HCEC 1CT (cell line): ENCODE results near the gene RLF.
"Not testable (repeated sequence)": the region's sequence is repeated elsewhere in the genome, so short reads cannot be mapped to it uniquely, and the experiment has no call there.

ENCODE experiments used
- DNase-seq: peaks from one replicate; pipeline ENCODE4 v3.0.0-alpha.2; 2017

Gene RLF

DNA sequence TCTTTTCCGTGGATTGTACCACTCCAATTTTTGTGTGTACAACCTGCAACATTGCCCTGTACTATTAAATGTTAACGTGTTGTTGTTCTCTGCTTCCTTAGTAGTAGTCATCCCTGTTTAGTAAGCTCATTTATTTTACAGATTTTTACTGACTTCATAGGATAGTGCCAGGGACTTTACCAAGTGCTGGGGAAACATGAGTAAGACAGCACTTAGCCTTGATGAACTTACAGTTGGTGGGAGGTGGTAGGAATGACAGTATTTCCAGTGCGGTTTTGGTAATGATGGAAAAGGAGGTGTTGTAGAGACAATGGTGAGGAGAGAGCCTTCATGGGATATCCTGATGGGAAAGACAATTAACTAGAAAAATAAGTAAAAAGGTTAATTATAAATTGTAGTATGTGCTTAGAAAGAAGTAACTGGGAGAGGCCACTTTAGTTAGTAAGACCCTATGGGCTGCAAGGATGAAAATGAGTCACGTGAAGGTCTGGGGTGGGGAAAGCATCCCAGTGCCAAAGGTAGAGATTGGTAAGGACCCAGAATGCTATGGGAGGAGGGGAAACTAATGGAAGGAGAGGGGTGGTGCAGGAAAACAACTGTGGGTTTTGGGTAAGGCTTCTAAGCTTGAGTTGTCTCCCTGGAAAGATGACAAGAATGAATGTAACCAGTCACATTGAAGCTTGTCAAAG, 1.7 kb downstream of the RLF start:
- DNase-seq, result no peak

DNA sequence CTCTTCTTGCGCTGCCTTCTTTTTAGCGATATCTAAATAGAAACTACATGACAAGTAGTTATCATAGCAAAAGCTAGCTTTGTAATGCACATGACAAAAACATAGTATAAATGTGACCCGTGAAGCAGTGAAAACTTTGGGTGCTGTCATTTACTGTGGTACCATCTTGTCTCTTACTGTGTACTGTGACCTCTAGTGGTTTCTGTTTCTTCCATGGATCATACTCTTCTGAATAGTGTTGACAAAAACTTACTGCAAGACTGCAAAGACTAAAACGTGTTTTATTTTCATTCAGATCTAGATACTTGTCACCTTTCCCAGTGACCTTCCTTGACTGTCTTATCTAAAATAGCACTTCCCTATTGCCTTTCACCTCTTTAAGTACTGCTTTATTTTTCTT, 6.1 kb downstream of the RLF start:
- no peak for DNase-seq

DNA sequence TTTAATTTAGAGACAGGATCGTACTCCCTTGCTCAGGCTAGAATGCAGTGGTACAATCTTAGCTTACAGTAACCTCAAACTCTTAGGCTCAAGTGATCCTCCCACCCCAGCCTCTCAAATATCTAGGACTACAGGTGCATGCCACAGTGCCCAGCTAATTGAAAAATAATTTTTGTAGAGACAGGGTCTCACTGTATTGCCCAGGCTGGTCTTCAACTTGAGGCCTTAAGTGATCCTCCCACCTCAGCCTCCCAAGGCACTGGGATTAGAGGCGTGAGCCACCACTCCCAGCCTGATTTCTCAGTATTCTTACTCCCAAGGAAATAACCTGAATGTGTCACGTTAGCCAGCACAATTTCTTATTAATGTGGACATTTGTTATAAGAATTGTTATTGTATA, 9.8 kb downstream of the RLF start:
- no peak for DNase-seq

DNA sequence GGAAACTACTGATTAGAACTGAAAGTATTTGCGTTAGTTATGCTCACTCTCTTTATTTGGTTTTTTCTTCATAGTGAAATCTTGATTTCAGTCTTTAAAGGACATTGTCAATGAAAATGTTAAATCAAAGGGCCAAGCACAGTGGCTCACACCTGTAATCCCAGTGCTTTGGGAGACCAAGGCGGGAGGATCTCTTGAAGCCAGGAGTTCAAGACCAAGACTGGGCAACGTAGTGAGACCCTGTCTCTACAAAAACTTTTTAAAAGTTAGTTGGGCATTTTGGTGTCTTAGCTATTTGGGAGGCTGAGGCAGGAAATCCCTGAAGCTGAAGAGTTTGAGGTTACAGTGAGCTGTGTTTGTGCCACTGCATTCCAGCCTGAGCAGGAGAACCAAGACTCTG, 13.6 kb downstream of the RLF start:
- DNase-seq, result no peak

DNA sequence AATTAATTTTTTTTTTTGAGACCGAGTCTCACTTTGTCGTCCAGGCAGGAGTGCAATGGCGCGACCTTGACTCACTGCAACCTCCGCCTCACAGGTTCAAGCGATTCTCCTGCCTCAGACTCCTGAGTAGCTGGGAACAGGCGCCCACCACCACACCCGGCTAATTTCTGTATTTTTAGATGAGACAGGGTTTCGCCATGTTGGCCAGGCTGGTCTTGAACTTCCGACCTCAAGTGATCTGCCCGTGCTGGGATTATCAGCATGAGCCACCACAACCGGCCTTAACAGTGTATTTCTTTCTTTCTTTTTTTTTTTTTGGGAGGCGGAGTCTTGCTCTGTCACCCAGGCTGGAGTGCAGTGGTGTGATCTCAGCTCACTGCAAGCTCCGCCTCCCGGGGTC, 15.8 kb downstream of the RLF start:
- DNase-seq, result not testable (repeated sequence)

DNA sequence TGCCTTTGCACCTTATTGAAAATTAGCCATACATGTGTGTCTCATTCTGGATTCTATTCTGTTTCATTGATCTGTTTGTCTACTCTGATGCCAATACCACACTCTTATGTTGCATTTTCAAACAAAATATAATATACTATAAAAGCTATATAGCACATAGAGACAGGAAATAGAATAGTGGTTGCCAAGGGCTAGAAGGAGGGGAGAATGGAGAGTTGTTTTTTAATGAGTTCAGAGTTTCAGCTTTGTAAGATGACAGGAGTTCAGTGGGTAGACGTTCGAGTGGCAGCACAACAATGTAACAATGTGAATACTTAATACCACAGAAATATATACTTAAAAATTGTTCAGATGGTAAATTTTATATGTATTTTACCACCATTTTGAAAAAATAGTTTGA, 17.0 kb downstream of the RLF start:
- DNase-seq, result no peak

DNA sequence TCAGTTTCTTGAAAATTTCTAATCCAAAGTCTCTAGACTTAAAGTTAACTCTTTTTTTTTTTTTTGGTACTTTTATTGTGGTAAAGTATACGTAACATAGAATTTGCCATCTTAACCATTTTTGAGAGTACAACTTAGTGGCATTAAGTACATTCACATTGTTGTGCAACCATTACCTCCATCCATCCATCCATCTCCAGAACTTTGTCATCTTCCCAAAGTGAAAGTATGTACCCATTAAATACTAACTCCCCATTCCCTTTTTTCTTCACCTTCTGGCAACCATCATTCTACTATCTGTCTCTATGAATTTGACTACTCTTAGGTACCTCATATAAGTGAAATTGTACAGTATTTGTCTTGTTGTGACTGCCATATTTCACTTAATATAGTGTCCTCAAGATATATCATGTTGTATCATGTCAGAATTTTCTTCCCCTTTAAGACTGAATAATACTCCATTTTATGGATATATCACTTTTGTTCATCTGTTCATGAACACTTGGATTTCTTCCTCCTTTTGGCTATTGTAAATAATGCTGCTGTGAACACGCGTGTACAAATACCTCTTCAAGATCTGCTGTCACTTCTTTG, 18.4 kb downstream of the RLF start:
- no peak for DNase-seq

DNA sequence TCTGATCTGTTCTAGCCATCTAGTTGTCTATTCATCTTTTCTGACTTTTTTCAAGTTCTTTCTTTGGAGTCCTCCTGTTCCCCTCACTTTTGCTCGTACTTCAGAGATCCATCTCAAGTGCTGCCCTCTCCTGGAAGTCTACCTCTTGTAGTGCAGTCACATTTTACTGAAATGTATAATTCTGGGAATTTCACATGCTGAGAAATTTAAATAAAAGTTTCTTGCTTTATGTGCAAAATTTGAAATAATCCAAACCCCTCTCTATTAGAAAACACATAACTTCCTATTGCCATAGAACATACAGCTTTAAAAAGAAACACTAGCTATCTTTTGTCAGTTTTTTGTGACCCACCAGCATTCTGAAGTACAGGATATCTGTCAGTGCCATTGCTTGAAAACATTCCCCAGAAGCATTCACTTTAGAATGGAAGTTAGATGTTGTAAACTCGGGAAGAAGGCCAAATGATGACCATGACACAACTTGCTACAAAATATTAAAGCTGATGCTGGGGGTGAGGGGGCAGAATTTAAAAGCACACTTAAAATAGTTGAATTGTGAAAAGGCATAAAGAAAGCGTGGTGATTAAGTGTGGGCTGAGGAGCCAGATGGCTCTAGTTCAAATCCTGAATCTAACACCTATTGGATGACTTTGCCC, 22.0 kb downstream of the RLF start:
- peak; percentile 47 for DNase-seq

DNA sequence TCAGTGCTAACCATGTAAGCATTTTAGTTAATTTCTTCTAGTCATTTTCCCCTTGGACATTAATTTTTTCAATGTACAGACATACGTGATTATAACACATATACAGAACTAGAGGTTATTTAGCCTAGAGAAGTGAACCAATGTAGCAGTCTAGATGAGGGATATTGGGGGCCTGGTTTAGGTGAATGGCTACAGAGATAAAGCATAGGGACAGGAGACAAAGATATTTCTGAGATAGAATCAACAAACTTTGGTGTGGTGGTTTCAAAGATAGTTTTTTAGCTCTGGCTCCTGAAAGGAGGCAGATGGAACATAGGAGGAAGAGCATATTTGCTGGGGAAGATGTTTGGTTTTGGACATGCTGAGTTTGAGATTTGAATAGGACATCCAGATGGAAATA, 23.0 kb downstream of the RLF start:
- no peak for DNase-seq

DNA sequence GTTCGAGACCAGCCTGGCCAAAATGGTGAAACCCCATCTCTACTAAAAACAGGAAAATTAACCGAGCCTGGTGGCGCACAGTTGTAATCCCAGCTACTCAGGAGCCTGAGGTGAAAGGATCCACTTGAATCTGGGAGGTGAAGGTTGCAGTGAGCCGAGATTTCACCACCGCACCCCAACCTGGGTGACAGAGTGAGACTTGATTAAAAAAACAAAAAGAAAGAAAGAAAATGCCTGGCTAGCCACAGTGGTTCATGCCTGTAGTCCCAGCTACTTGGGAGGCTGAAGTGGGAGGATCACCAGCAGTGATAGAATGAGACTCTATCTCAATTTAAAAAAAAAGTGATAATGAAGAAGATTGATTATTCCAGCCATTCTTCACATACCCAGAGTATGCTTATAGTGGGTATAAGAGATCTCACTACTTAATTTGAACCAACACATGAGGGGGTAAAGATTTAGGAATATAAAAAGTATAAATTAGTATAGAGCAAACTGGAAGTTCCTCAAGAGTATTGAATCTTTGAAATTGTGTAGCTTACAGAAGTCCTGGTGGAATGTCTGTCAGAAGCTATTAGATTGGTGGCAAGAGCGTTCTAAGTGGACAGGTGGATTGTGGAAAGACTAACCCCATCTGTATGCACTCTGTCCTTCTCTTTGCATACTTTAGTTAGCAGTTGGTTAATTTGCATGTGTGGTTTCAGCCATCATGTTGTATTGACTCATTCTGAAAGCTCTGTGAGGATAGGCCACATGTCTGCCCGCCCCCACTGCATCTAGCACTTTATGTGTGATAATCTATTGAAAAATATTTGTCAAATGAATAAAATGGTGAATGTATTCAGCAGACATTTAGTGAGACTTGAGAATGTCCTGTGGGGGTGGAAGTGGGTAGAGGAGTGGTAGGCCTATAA, 25.0 kb downstream of the RLF start:
- peak; percentile 87 for DNase-seq

DNA sequence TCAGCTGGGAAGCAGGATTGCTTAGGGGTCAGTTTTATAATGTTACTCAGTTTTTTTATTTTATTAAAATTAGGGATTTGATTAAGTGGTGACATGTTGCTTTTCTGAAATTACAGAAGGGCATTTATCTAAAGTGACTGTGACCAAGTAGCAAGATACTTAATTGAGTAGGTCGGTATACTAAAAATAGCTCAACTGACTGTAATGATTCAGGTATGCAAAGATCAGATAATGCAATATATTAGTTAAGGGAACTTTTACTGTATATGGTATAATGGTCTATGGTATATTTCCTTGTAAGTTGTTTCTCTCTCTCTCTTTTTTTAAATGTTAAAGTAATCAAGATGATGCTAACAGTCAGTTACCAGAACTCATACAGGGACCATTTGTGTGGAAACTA, 26.2 kb downstream of the RLF start:
- DNase-seq, result no peak

DNA sequence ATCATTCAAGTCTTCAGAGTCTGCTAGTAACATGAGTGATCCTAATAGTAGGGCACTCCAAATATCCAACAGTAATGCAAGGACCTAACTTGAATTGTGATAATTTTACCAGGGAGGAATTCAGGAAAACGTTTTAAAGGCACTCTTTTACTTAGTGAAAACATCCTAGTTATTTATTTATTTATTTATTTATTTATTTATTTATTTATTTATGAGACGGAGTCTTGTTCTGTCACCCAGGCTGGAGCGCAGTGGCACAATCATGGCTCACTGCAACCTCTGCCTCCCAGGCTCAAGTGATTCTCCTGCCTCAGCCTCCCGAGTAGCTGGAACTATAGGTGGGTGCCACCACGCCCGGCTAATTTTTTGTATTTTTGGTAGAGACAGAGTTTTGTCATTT, 33.5 kb downstream of the RLF start:
- DNase-seq, result not testable (repeated sequence)

DNA sequence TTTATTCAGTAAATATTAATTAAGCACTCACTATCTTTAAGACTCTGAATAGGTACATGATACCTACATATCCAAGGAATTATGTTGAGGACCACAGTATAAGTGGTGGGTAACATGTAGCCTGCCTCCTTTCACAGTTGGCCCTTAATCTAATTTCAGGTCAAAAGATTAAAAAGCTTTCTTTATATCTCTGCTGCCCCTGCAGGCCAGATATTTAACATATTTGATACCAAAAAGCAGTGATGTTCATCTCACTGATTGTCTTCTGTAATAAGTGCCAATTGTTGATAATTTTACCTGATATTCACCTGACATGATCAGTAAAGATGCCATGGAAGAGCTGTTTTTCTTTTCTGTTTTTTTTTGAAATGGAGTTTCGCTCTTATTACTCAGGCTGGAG, 36.5 kb downstream of the RLF start:
- no peak for DNase-seq

DNA sequence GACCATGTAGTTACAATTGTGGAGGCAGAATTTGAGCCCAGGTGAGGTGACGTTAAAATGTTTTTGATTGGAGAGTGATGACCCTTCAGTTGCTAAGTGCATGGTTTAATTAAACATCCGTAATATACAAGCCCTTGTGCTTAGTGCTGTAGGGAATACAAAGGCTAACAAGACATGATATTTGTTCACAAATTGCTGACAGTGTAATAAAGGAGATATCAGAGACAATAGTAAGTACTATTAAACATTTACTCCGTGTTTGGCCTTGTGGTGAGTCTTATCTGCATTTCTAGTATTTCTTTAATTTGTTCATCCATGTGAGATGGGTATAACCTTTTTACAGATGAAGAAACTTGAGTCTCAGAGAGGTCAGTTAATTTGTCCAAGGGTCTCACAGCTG, 37.9 kb downstream of the RLF start:
- no peak for DNase-seq

DNA sequence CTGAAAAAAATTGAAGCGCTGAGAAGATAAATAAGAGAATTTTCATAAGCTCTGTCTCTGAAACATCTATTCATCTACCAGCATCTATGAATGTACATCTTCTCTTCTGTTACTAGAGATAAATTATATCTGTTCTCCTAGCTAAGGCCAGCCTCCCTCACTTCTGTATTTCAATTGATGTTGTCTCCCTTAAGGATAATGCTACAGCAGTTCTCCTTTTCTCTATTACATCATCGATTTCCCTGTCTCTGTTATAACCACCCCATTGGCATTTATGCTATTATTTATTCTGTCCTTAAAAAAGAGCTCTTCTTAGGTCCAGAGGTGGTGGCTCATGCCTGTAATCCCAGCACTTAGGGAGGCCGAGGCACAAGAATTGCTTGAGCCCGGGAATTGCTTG, 43.7 kb downstream of the RLF start:
- no peak for DNase-seq

DNA sequence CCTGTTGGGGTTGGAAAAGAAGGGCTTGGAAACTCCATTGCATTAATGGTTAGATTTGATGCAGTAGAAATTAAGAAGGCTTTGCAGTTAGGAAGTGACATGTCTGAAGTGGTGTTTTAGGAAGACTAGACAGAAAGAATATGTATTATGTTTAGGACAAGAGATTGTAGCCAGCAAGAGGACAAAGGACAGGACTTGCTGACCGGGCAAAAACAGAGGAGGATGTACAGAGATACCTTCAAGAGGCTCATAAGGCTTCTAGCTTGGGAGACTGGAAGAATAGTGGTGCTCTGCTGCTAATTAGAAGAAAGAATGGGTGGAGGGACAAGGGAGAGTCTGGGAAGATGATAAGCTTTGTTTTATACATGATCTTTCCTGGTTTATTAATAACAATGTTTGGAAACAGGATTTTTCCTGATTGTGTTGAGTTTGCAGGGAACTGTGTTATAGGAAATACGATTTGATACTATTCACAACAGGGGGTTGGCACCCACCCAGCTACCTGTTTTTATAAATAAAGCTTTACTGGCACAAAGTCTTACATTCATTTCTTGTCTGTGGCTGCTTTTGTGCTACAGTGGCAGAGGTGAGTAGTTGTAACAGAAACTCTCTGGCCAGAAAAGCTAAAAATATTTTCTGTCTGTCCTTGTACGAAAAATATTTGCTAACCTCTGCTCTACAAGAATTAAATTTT, 49.5 kb downstream of the RLF start:
- no peak for DNase-seq

DNA sequence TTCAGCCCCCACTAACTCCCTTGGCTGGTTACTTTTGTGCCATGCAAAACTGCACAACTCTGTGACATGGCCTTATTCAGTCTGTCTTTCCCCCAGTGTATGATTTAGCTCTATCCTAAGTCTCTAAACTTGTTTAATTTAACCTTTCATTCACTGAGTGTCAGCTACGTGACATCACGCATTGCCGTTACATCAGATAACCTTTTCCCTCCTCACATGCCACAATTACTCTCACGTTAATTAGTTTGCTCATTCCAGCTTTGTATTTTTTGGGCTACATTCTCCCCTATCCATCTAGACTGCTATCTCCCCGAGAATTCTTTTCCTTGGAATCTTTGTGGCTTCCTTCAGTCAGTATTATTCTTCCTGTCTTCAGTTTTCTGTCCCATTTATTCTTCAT, 57.1 kb downstream of the RLF start:
- no peak for DNase-seq

DNA sequence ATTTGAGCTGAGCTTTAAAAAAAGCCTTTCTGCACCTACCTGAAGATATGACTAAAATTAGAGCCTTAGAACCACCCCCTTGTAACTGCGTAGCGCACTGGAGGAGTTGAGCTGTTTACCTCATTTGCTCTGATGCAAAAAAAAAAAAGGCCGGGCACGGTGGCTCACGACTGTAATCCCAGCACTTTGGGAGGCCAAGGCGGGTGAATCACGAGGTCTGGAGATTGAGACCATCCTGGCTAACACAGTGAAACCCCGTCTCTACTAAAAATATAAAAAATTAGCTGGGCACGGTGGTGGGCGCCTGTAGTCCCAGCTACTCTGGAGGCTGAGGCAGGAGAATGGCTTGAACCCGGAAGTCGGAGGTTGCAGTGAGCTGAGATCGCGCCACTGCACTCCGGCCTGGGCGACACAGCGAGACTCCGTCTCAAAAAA, 60.3 kb downstream of the RLF start:
- not testable (repeated sequence) for DNase-seq

DNA sequence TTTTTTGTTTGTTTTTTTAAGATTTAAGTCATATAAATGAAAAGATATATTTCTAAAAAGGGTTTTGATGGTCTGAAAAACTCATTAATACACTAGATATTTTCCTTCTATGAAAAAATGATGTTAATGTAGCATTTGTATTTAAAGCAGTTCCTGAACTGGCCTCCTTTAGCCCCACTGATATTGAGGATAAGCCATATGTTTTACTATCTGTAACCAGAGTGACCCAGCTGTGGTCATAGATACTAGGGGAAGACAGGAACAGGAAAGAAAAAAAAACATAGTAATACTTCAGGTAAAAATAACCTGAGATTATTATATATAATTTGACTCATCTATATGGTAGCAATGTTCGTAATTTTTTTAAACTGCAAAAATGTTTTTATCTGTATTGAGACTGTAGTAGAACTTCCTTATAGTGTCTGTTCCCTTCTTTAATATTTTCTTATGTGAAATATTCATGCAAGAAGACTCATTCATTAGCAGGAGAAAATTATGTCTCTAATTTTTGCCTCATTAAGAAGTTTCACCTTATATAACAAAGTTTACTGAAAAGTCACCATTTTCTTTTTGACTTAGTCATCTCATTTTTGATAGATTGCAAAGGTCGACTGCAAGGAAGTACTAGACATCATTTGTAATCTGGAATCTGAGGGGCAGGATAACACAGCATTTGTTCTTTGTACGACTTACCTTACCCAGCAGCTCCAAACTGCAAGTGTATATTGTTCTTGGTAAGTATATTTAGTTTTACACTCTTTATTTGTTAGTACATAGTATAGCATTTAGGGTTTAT, 61.0 kb downstream of the RLF start:
- DNase-seq, result no peak

DNA sequence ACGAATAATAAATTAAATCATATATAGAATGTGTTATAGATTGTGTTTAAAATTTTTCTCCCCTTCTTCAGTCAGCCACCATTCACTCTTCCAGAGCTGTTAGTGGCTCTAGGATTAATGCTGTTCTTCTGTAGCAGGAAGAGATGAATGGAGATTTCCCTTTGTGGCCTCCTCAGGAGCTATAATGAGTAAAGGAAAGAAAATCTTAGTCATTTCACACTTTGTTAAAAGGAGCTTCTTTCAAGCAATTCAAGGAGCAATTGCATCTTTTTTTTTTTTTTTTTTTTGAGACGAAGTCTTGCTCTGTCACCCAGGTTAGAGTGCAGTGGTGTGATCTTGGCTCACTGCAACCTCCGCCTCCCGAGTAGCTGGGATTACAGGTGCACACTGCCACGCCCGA, 62.9 kb downstream of the RLF start:
- DNase-seq, result no peak

DNA sequence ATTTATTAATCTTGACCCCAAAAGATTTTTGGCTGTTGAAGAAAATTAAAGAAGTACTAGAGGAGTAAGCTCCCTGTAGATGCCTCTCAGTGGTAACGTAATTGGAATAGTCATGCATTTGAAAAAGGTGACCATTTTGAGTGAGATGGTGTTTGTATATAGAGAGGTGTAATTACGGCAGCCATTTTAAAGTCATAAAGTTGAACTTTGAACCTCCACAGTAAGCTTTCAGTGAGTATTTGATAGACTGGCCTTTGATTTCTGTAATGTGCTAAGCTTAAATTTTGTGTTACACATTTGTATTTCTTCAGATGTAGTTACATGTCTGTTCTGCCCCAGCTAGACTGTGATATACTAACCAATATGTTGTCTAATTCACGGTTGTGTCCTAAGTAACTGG, 65.0 kb downstream of the RLF start:
- DNase-seq, result no peak

DNA sequence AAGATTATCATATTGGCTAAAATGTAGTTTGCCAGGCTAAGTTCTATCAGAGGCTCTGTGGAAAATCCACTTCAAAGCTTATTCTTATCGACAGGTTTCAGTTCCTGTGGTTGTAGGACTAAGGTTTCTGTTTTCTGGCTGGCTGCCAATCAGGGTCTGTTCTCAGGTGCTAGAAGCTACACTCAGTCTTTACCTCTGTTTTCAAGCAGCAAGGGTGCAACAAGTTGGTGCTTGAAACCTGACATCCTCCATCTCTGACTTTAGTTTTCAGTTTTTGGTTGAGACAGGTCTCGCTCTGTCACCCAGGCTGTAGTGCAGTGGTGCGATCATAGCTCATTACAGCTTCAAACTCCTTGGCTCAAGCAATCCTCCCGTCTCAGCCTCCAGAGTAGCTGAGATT, 71.3 kb downstream of the RLF start:
- no peak for DNase-seq
